GM10266 (cell line): ENCODE data around the gene NFAT5.
"Not testable (repeated sequence)": the region's sequence is repeated elsewhere in the genome, so short reads cannot be mapped to it uniquely, and the experiment has no call there.

Source experiments
- DNase-seq: peaks from one replicate; pipeline ENCODE4 v3.0.0; 2012; ENCODE audit errors: extremely low spot score
- CTCF ChIP-seq: IDR thresholded peaks from 2 replicates; pipeline ENCODE4 v1.5.1; 2012; ENCODE audit warnings: mild to moderate bottlenecking, low read depth; ENCODE audit not compliant: control insufficient read depth, insufficient read depth; ENCODE audit errors: missing control alignments

The NFAT5 gene

GRCh38 chr16:69537706-69538080 is 28.1 kb upstream of the NFAT5 start:
- DNase-seq = no peak
- TF ChIP-seq CTCF = no peak

- no peak for DNase-seq
- TF ChIP-seq CTCF = no peak
These were observed 27.0 kb upstream of the NFAT5 start for GRCh38 chr16:69538808-69539207.

DNA sequence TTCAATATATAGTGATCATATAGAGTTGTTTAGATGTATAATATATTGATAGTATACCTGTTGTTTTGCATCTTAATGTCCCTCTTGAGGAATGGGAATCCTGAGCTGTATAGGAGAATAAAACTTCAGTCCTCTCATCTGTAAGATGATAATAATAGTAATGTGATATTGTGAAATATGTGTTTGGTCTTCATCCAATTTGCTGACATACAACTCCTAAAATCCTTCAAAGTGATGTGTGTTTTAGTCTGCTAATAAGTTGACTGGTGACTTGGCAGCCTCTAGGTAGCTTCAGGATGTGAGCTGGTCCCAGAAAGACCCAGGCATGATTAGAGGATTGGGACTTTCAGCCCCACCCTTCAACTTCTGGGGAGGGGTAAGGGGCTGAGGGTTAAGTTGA is 22.8 kb upstream of the NFAT5 start:
- DNase-seq = no peak
- TF ChIP-seq CTCF = no peak

DNA sequence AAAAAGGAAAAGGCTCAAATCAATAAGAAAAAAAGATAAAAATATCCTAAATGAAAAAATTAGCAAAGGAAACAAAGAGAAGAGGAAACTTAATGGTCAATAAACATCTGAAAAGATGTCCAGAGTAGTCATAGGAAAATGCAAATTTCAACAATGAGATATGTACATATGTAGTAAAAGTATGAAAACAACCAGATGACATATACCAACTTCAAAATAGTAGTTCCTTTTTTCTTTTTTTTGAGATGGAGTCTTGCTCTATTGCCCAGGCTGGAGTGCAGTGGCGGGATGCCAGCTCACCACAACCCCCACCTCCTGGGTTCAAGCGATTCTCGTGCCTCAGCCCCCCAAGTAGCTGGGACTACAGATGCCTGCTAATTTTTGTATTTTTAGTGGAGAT is 21.7 kb upstream of the NFAT5 start:
- no peak for TF ChIP-seq CTCF
- no peak for DNase-seq

- not testable (repeated sequence) for DNase-seq
These were observed 19.1 kb upstream of the NFAT5 start for GRCh38 chr16:69546663-69547062.

DNA sequence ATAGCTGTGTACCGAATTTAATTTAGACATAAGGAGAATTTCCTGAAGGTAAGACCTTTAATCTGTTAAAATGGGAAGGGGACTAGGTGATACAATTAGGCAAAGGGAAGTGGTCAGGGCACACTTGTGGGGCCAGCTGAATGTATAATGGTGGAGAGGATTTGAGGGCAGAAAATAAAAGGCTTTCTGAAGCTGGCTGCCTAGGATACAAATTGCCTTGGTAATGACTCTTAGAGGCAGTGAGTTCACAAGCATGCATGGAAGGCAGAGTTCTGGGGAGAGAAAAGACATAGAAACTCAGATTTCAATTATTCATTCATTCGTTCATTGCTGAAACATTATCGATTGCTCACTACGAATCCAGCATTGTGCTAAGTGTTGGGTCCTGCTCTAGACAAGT is 12.4 kb upstream of the NFAT5 start:
- no peak for TF ChIP-seq CTCF
- DNase-seq = no peak

DNA sequence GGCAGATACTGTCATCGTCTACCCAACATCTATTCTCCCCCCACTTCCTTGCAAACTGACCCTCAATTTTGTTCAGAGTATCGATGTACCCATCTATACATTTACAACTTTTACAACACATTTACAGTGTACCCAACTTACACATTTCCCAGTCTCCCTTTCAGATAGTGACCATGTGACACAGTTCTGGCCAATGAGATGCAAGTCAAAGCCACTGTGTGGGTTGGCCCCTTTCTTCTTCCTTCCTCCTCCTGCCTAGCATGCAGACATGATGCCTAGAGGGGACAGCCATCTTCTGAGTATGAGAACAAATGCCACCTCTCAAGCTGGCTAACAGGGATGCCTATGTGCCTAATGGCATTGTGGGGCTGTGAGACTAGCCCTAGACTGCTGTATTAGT is 11.3 kb upstream of the NFAT5 start:
- no peak for DNase-seq
- no peak for TF ChIP-seq CTCF

GRCh38 chr16:69555437-69555836 is 10.3 kb upstream of the NFAT5 start:
- DNase-seq = no peak
- TF ChIP-seq CTCF = no peak
